SK-N-DZ (cell line): ENCODE data around the gene TTLL6. TPM values are rescaled to one million over a fixed set of nuclear protein-coding genes. Genes with fewer than 3 reads are reported as not detected.
"Not testable (repeated sequence)": the region's sequence is repeated elsewhere in the genome, so short reads cannot be mapped to it uniquely, and the experiment has no call there.

Experiments
- DNase-seq: peaks from one replicate; pipeline ENCODE4 v3.0.0-alpha.2; 2015; ENCODE audit warnings: low spot score
- polyA plus RNA-seq, 2 experiments: library from polyadenylated mRNA; depleted of rRNA; stranded (reverse); fragments of >200 nt; gene quantifications; 2 replicates each; pipeline ENCODE4 v1.2.3, GENCODE V29; 2014

TTLL6 gene
- 0.03 and 0.14 TPM in 2 replicates for polyA plus RNA-seq (2014; cell fraction: cytosol; rRNA removed)
- 0.50 and 1.2 TPM in 2 replicates for polyA plus RNA-seq (2014; cell fraction: nucleus; rRNA removed)

- peak; percentile 95 for DNase-seq
Measured at GRCh38 chr17:48816774-48817590, at the start of gene TTLL6. TSS of gene TTLL6 (minus strand) at chr17:48817229. CDS start at chr17:48817072, 157 bp downstream.

- no peak for DNase-seq
Measured at GRCh38 chr17:48860456-48860855, 43.4 kb upstream of the TTLL6 start.

GRCh38 chr17:48860034-48860433 lies 43.0 kb upstream of the TTLL6 start:
- DNase-seq, result no peak

GRCh38 chr17:48856122-48856821 lies 39.2 kb upstream of the TTLL6 start:
- DNase-seq, result no peak

GRCh38 chr17:48854774-48855476 lies 37.9 kb upstream of the TTLL6 start:
- no peak for DNase-seq

GRCh38 chr17:48850792-48851323 lies 33.8 kb upstream of the TTLL6 start:
- no peak for DNase-seq

GRCh38 chr17:48843187-48843900 lies 26.3 kb upstream of the TTLL6 start:
- peak; percentile 35 for DNase-seq

- no peak for DNase-seq
Measured at GRCh38 chr17:48842746-48843145, 25.7 kb upstream of the TTLL6 start.

- no peak for DNase-seq
Measured at GRCh38 chr17:48841395-48841831, 24.4 kb upstream of the TTLL6 start.

- no peak for DNase-seq
Measured at GRCh38 chr17:48840441-48840840, 23.4 kb upstream of the TTLL6 start.

- not testable (repeated sequence) for DNase-seq
Measured at GRCh38 chr17:48837458-48837857, 20.4 kb upstream of the TTLL6 start.

GRCh38 chr17:48835971-48836370 lies 18.9 kb upstream of the TTLL6 start:
- DNase-seq, result no peak

- no peak for DNase-seq
Measured at GRCh38 chr17:48834973-48835372, 17.9 kb upstream of the TTLL6 start.

GRCh38 chr17:48831549-48831883 lies 14.5 kb upstream of the TTLL6 start:
- no peak for DNase-seq

- peak; percentile 94 for DNase-seq
Measured at GRCh38 chr17:48830840-48831548, 14.0 kb upstream of the TTLL6 start, which contains the start of gene CALCOCO2. TSS of gene CALCOCO2 (plus strand) at chr17:48831035. CDS start at chr17:48841708, 10,673 bp downstream.

GRCh38 chr17:48825446-48826381 lies 8.7 kb upstream of the TTLL6 start:
- no peak for DNase-seq

GRCh38 chr17:48820936-48821335 lies 3.9 kb upstream of the TTLL6 start:
- DNase-seq, result not testable (repeated sequence)

- DNase-seq, result no peak
Measured at GRCh38 chr17:48819466-48819865, 2.4 kb upstream of the TTLL6 start.

GRCh38 chr17:48818361-48818841 lies 1.4 kb upstream of the TTLL6 start:
- no peak for DNase-seq
